Activated CD8-positive, alpha-beta memory T cell treated with anti-CD3 and anti-CD28 coated beads for 4 hours (primary cell): ENCODE results near the gene PEDS1.
"Not testable (repeated sequence)": the region's sequence is repeated elsewhere in the genome, so short reads cannot be mapped to it uniquely, and the experiment has no call there.

ENCODE experiments used
- DNase-seq, 2 donors: peaks; one replicate each; pipeline ENCODE4 v3.0.0-alpha.2; 2020; ENCODE audit warnings: low read depth in 2 of 2

The PEDS1 gene

DNA sequence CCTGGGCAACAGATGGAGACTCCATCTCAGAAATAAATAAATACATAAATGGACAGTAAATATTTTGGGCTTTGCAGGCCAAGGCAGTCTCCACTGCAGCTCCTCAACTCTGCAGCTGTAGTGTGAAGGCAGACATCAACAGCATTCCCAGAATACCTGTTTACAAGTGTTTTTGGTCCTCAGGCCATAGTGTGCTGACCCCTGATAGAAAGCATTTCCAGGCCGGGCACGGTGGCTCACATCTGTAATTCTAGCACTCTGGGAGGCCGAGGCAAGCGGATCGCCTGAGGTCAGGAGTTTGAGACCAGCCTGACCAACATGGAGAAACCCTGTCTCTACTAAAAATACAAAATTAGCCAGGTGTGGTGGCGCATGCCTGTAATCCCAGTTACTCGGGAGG is 18.4 kb downstream of the PEDS1 start:
- DNase-seq, result not testable (repeated sequence)

DNA sequence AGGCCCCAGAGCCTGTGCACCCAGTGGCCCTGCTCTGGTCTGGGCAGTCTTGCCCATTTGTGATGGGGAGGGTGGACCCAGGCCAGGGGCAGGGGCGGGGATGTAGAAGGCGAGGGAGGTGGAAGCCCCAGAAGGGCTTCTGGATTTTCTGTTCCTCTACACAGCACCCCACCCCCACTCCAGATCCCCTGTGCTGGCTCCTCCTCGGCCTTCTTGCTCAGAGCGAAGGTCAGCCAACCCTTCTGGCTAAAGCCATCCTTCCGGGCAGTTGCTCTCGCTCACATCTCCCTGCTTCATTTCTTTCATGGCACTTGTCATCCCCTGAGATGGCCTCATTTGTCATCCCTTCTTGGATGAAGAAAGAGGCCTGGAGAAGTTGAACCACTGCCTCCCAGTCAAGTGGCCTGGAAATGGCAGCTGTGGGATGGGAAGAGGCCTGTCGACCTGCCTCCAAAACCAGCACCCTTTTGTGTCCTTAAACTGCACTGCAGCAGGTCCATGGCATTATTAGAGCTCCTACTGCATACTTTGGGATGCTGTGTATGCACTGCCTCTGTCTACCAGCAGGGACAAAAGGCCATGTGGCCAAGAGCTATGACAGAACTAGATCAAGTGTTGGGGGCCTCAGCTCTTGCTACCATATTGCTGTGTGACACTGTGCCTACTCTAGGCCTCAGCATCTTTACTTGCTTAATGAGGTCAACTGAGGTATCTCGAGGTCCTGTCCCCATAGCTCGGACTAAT is 19.9 kb downstream of the PEDS1 start:
- DNase-seq, result no peak

DNA sequence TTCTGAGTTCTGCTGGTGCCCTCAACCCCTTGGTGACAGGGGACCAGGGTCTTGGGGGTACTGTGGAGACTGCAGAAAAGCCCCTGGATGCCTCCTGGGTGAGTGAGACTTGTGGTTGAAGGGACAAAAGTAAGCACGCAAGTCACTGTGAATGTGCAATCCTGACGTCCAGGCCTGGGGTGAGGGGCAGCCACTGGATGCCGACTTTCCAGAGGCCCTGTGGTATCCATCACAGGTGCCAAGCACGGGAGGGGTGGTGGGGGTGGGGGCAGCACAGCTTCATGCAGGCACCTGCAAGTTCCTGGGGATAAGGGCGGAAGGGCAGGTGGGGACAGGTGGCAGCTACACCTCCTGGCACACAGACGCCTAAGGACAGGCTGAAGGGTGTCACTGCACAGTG is 20.5 kb downstream of the PEDS1 start:
- DNase-seq, result no peak

DNA sequence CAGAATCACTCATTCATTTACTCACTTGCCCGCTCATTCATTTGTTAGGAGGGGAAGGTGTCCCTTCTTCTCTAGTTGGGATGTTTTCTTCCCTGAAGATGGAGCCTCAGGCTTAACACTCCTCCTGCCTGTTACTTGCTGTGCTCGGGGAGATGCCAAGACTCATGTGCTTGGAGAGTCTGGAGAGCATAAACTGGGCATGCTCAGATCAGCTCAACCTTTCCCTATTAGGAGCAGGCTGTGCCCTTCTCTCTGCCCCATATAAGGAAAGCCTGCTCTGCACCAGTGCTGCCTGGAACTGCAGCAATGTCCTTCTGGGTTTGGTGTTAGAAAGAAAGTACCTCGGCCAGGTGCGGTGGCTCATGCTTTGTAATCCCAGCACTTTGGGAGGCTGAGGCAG is 22.5 kb downstream of the PEDS1 start:
- no peak for DNase-seq

DNA sequence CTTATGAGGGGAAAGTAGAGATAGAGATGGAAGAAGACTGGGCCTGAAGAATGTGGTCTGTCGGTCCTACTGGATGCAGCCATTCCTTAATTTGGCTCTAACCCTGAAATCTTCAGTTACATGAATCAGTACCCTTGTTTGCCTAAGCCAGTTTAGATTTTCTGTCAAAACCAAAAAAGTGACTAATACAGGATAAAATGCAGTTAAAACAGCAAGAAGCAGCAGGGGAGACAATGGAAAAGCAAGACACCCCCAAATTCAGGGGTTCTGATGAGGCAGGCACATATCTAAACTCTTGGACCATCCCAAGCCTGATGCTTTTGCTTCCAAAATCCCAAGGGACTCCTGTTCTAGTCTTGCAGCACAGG is 23.2 kb downstream of the PEDS1 start:
- no peak for DNase-seq

DNA sequence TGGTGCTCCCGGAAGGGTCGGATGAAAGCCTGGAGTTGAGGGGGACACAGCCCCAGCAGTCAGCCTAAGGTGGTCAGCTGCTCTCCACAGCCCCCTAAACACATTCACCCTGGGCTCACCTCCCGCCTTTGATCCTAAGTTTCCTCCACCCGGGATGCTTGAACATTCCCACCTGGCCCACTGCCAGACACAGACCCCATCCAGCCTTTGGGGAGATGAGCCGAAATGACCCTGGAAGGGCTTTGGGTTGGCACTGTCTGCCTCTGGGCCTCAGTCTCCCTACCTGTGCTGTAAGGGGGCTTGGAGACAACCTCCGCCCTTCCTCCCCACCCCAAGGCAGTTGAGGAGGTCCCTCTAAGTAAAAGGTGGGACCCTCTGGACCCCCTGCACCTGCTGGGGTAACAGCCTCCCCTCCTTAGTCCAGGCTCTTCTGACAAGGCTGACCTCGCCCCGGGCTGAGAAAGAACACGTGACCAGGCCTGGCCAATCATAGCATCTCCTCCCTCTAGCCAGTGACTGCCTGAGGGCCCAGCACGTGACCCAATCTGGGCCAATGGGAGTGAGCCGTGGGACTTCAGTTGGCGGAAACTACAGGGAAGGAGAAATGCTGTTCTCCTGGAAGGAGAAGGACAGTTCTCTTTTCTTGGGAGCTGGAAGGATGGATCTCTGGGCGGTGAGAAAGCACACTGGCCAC is 23.7 kb downstream of the PEDS1 start:
- no peak for DNase-seq

DNA sequence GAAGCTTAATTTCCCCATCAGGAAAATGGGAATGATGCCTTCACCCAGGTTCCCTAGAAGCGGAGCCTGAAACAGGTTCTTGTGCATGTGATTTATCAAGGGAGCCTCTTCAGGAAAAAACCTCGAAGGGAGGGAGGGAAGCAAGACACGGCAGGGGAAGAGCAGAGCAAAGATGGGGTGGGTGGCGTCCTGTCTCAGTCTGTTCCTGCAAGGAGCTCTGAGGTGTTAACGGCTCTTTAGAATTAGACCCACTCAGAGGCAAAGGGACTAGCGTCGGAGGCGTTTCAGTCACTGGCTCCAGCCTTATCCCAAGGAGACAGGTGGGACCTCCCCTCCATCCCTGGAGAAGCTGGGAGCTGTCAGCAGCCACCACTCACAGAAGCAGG is 25.0 kb downstream of the PEDS1 start:
- DNase-seq, result no peak

DNA sequence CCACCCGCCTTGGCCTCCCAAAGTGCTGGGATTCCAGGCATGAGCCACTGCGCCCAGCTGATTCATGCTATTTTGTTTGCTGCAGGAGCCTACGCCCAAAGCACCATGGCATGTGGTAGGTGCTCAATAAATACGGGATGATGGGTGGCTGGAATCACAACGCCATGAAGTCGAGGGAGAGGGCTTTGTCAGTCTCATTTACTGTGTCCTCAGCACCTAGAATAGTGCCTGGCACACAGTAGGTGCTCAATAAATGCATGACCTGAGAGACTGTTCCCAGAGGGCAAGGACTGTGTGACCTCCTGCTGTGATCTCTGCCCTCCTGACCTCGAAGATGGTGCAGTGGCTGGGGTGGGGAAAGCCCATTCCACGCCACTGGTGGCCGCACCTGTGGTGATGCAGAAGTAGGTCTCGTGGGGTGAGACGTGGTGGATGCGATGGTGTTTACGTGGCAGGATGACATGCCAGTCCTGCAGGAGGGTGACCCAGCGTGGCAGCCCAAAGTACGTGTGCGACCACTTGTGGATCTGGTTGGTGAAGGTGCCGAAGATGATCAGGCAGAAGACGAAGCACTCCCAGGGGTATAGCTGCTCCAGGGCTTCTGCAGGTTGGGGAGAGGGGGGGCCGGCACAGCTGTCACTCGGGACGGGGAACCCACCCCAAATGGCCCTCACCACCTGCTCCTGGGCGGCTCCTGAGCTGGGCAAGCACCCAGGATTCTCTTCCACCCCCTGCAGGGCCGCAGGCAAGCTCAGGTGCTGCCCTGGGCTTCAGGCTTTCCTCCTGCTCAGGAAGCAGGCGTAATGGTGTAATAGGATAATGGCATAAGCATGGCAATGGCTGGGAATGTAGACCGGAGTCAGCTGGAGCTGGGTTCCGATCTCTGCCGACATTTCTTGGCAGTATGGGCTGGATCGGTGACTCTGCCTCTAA is 25.7 kb downstream of the PEDS1 start:
- no peak for DNase-seq

DNA sequence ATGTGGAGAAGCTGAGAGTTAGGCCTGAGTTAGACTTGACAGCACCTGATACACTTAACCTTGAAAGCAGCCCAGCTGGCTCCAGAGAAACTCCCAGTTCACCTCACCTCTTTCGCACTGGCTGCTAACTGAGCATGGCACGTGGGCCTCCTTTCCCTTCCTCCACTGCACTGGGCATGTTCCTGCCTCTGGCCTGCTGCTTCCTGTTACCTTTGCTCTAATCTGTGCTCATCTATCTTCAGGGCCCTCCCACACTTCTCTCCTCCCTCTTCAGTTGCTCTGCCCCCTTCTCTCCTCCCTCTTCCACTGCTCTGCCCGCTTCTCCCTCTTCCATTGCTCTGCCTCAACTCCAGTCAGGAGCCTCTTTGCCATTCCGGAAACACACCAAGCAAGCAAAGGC is 26.9 kb downstream of the PEDS1 start:
- no peak for DNase-seq

DNA sequence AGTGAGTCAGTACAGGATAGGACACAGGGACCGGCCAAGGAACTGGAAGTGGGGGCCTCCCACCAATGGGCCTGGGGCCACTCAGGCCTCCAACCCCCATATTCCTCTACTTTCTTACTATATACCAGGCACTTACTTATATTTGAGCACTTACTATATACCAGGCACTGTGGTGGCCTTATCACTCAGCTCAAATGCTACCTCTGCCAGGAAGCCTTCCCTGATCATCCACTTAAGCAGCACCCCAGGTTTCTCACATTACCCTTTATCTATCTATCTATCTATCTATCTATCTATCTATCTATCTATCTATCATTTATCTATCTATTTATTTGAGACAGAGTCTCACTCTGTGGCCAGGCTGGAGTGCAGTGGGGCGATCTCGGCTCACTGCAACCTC is 28.2 kb downstream of the PEDS1 start:
- no peak for DNase-seq

DNA sequence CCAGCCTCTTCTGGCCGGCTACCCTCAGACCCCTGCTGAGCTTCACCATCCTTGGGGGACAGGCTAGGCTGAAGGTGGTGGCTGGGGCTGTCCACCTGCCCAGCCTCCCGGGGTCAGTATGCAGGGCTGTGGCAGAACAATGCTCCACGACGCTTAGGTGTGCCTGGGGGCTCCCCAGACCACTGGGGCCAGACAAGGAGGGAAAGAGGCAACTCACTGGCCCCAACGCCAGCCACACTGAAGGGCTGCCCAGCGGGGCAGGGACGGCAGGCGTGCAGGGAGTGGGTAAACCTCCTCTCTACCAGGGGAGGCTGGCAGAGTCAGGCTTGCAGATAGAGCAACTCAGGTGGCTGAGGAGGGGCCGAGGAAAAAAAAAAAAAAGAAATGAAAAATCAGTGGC is 29.0 kb downstream of the PEDS1 start:
- DNase-seq, result no peak

DNA sequence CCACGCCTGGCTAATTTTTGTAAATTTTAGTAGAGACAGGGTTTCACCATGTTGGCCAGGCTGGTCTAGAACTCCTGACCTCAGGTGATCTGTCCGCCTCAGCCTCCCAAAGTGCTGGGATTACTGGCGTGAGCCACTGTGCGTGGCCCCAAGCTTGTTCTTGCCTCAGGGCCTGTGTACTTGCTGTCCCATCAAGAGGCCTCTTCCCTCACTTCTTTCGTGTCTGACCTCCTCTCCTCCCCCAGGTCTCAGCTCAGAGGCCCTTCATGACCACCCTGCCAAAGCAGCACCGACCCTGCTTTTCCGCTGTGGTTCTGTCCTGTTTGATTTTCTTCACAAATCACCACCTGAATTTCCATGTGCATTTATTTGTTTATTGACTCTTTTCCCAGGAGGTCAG is 30.1 kb downstream of the PEDS1 start:
- DNase-seq, result no peak

DNA sequence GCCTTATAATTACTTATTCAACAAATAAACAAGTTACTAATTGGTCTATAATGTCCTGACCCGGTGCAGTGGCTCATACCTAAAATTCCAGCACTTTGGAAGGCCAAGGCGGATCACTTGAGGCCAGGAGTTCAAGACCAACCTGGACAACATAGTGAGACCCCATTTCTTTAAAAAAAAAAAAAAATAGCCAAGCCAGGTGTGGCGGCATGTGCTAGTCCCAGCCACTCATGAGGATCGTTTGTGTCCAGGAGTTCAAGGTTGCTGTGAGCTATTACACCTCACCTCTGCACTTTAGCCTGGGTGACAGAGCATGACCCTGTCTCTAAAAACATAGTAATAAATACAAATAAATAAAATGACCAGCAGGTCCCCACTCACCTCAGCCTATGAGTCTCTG is 30.8 kb downstream of the PEDS1 start:
- DNase-seq, result no peak

DNA sequence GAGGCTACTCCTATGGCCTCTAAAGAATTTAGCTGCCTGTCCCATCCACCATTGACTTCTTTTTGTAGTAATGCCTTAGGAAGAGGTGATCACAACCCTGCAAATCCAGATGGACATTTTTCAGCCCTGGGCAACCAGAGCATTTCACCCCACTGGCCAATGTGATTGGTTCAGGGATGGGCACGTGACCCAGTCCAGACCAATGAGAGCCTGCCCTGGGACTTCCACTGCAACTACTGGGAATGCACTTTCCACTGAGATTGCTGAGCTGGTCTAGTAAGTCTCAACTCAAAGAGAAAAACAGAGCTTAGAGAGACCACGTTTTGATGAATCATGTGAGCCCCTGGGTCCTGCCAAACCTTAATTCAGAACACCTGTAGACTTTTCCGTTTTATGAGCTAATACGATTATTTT is 31.7 kb downstream of the PEDS1 start:
- no peak for DNase-seq

DNA sequence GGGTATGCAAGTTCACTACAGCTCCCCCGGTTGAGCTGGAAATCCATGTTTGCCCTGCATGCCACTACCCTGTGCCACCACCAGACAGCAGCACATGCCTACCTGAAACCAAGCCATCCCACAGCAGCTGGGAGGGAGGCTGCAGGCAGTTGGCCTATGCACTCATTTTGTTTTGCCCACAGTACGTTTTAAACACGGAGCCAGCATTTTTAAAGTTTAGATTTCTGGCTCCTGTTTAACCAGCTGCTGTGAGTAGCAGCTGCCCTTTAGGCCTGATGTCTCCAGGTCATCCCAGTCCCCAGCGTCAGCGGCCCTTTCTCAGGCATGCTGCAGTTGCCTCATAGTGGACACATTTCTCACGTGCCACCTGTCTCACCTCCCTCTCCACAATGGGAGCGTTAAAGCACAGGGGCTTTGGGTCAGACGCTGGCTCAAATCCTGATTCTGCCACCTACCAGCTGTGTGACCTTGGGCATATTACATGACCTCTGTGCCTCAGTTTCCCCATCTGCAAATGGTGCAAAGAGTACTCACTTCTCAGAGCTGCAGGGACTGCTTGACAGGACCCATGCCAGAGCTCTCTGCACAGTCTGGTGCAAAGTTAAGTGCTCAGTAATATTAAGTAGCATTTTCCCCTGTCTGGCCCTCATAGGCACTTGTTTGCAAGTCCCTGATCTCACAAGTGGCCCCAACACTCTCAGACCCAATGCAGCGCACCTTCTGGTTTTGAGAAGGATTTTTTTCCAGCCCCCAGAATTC is 32.4 kb downstream of the PEDS1 start:
- peak; percentile 30 to 39 for DNase-seq

DNA sequence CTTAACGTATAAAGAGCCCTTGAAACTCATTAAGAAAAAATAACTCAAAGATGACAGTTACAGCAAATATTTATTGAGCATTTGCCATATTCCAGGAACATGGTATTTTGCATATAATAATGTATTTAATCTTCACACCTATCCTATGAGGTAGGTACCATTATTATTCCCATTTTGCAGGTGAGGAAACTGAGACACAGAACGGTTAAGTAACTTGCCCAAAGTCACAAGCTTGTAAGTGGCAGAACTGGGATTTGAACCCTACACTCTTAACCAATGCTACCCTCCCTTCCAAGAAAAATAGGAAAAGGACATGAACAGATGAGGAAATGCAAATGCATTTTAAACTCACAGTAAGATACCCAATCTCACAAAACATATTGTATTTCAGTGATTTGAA is 35.3 kb downstream of the PEDS1 start:
- DNase-seq, result no peak

DNA sequence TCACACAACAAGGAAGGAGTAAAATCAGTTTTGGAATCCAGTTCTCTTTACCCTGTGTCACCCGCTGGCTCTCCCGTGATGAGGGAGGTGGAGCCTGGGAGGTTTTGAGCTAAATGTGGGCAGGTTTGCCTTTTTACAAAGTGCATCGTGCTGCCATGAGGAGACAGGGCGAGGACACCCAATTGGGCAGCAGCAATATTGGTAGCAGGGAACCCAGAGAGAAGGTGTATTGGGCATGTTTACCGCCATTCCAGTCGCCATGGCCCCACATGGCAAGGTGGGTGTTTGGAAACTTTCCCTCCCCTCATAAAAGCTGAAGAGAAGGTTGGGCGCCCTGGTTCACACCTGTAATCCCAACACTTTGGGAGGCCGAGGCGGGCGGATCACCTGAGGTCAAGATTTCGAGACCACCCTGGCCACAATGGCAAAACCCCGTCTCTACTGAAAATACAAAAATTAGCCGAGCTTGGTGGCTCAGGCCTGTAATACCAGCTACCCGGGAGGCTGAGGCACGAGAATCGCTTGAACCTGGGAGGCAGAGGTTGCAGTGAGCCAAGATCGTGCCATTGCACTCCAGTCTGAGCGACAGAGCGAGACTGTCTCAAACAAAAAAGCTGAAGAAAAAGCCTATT is 37.0 kb downstream of the PEDS1 start:
- DNase-seq, result no peak

DNA sequence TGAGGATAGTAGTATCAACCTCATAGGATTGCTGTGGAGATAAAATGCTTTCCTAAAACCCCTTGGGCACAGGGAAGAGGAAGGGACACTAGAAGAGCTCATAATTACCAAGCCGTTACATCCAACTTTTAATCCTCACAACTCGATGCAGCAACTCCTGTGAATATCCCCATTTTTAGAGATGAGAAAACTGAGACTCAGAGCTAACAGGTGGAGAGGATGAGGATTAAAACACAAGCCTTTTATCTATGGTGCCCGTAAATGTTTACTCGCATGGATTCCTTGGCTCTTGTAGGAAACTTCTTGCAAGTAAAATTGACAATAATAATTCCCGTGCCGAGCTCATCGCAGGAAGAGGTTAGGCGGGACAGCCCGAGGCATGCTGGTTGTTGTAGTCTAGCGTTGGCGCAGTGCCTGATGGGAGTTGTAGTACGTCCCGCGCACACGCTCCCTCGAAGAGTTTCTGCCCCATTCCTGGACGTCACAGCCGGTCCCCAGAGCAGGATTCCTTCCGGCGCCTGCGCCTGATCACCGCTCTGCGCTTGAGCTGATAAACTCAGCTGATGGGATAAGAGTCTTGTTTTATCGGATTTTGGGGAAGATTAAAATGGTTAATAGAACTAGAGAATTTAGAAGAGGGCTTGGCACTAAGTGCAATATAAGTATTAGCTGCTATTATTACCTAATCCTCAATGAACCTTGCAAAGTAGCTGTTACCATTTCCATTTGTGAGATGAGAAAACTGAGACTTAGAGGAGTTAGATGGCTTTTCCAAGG is 37.7 kb downstream of the PEDS1 start:
- peak; percentile 70 to 83 for DNase-seq

DNA sequence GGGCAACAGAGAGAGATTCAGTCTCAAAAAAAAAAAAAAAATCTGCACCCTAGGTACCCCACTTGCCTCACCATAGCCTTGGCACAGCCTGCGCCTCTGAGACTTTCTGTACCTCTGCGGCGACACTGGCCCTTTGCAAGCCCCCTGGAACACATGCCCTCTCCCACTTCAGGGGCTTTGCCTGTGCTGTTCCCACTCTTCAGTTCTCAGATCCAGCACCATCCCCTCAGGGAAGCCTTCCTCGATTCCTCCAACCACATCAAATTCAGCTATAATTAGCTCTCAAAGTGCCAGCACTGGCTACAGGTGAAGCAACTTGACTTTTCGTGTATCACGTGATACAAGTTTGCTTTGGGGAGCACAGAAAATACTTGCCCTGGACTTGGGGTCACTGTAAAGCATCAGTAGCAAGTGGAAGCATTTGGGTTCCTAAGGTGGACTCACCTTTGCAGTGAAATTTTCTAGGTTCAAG is 38.4 kb downstream of the PEDS1 start:
- no peak for DNase-seq

DNA sequence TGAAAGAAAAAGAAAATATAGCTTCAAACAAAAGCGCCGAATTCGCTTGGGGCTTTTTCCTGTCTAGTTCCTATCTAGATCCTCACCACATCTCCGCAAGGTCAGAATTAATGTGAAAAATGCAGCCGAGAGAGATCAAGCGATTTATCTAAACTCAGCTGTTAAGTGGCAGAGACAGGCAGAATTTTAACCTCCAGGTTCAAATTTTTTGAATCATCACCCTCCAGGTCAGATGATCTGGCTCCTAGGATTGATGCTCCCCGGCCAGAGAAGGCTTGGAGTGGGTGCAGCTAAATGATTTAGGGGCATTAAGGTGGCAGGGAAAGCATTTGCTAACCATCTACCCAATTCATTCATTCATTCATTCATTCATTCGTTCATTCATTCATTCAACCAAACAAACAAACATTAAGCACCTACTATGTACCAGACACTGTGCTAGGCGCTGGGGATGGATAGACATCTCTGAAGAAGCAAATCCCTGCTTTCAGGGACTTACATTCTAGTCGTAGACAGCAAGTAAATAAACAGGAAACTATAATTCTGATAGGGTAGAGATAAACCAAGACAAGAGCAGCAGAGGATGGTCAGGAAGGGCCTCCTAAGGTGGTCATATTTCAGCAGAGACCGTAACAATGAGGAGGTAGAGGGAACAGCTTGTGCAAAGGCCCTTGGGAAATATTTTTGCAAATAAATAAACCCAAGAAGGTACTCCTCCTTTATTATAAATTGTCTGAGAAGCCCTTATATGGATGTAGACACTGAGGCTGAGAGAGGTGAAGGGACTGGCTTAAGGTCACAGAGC is 39.9 kb downstream of the PEDS1 start:
- no peak for DNase-seq
